Brain pericyte (primary cell): ENCODE data around the gene TCN2.
"Not testable (repeated sequence)": the region's sequence is repeated elsewhere in the genome, so short reads cannot be mapped to it uniquely, and the experiment has no call there.

Experiments used
- DNase-seq: peaks from one replicate; pipeline ENCODE4 v3.0.0-alpha.2; 2012; ENCODE audit warnings: low read depth, low spot score

TCN2 gene

GRCh38 chr22:30575859-30576258 is 31.1 kb upstream of the TCN2 start:
- DNase-seq = no peak

- DNase-seq = no peak
These were observed 28.5 kb upstream of the TCN2 start for GRCh38 chr22:30578481-30578880.

DNA sequence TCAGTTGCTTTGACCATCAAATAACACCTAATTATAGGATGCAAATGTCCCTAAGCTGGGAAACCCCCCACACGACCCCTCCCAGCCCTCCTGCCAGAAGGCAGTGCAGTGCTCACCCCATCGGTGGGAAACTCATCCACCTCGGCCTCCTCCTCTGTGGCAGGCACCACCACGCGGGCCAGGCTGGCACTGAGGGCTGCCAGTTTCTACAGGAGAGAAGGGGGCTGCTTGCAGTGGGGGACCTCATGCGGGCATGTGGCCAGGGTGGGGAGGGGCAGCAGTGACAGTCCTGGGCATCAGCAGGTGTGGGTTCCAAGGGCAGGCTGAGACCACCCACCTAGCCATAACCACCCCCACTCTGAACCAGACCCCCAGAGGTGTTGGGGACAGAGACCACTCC is 26.1 kb upstream of the TCN2 start:
- no peak for DNase-seq

GRCh38 chr22:30582051-30582450 is 24.9 kb upstream of the TCN2 start:
- no peak for DNase-seq

- DNase-seq = no peak
These were observed 24.0 kb upstream of the TCN2 start for GRCh38 chr22:30582788-30583545.

GRCh38 chr22:30584441-30584840 is 22.5 kb upstream of the TCN2 start:
- no peak for DNase-seq

DNA sequence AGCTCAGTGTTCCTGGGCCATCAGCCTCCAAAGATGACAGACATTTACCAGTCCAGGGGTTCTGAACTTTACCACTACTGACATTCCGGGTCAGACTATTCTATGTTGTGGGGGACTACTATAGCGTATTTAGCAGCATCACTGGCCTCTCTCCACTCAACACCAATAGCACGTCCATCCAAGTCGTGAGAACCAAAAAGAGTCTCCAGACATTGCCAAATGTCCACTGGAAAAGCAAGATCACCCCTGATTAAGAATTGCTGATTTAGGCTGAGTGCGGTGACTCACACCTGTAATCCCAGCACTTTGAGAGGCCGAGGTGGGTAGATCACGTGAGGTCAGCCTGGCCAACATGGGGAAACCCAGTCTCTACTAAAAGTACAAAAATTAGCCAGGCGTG is 20.6 kb upstream of the TCN2 start:
- DNase-seq = no peak

GRCh38 chr22:30591191-30591587 is 15.8 kb upstream of the TCN2 start:
- DNase-seq = no peak

DNA sequence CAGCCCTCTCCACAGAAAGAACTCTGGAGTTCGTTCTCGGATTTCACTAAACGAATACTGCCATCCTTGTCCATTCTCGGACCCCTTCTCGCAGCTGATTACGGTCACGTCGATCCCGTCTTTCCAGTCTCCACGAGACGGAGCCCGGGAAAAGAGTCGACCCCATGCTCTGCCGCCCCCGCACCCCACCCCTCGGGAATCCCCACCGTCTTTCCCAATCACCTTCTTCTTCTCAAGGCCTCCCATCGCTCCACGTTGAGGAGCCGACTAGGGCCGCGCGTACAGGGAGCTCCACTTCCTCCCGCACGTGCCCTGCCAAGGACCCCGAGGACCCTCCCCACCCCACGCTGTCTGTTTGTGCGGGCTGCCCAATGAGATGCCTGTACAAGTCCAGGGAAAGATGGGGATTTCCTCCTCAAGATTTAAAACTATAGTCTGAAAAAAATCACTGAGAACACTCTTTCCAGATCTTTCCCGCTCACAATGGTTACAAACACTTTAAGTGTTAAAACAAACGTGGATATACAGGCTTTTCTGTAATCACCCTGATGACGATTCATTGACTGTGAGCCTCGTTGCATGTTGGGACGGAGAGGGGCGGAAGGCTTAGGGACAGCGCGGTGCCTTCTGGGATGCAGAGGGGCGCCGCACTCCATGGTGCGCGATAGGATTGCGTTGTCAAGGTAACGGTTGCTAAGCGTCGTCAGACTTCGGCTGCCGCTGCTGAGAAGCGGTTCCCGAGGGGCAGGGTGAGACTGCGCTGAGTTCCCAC is 15.2 kb upstream of the TCN2 start, which contains the start of gene PES1:
Gene PES1, minus strand, starts transcription at position 323 of the 772 bp plus-strand sequence. Its CDS starts 77 bp downstream, at position 246.
- peak; percentile 98 for DNase-seq

DNA sequence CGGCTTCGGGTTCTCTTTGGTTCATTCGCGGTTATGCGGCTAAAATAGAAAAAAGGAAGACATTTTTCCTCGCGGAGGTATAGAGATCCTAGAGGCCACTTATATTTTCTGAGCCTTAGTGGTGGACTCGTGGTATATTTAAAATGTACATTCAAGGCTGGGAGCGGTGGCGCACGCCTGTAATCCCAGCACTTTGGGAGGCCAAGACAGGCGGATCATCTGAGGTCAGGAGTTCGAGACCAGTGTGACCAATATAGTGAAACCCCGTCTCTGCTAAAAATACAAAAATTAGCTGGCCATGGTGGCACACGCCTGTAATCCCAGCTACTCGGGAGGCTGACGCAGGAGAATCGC is 14.6 kb upstream of the TCN2 start:
- not testable (repeated sequence) for DNase-seq

- DNase-seq = no peak
These were observed 10.8 kb upstream of the TCN2 start for GRCh38 chr22:30596199-30596598.

- DNase-seq = no peak
These were observed 10.1 kb upstream of the TCN2 start for GRCh38 chr22:30596886-30597285.

GRCh38 chr22:30598986-30599385 is 8.0 kb upstream of the TCN2 start:
- no peak for DNase-seq

DNA sequence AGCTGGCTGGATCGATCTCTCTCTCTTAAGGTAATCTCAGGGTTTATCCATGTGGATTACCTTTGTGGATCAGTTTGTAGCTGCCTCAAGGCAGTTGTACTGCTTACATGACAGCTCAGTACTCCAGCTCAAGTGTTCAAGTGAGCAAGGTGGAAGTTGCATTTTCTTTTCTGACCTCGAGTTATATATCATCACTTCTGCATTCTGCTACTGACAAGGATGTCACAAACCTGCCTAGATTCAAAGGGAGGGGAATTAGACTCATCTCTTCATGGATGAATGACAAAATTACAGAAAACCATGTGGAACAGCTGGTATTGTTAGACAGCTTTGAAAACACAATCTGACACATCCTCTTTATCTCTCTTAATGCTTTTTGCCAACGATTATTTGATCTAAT is 6.1 kb upstream of the TCN2 start:
- no peak for DNase-seq

- DNase-seq = no peak
These were observed 5.5 kb upstream of the TCN2 start for GRCh38 chr22:30601464-30601863.

- no peak for DNase-seq
These were observed 4.9 kb upstream of the TCN2 start for GRCh38 chr22:30602049-30602448.

DNA sequence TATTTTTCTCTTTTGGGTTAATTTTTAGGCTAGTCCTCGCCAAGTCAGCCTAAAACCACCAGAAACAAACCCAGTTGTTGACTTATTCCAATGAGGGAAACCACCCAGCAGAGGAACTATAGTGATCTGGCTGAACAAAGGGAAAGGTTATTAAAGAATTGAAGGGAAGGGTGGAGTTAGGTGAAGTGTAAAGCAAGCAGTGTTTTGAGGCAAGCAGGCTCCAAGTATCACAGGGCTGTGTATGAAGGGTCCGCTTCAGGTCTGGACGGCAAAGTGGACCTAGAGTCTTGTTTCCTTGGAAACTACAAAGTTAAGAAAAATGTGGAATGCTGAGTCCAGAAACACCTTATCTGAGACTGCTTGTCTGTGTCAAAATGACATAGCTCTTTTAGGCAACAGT is 3.2 kb upstream of the TCN2 start:
- DNase-seq = no peak

DNA sequence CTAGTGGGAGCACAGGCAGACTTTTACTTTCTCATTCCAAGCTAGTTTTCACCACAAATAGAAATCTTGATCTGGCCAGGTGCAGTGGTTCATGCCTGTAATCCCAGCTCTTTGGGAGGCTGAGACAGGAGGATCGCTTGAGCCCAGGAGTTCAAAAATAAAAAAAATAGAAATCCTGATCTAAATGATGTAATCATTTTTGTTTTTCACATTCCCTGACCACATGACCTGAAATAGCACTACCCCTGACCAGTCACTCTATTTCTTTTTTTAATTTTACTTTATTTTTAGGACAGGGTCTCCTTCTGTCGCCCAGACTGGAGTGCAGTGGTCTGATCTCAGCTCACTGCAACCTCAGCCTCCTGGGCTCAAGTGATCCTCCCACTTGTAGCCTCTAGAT is 2.3 kb upstream of the TCN2 start:
- no peak for DNase-seq

GRCh38 chr22:30605449-30606110 is 1.4 kb upstream of the TCN2 start:
- DNase-seq = no peak

DNA sequence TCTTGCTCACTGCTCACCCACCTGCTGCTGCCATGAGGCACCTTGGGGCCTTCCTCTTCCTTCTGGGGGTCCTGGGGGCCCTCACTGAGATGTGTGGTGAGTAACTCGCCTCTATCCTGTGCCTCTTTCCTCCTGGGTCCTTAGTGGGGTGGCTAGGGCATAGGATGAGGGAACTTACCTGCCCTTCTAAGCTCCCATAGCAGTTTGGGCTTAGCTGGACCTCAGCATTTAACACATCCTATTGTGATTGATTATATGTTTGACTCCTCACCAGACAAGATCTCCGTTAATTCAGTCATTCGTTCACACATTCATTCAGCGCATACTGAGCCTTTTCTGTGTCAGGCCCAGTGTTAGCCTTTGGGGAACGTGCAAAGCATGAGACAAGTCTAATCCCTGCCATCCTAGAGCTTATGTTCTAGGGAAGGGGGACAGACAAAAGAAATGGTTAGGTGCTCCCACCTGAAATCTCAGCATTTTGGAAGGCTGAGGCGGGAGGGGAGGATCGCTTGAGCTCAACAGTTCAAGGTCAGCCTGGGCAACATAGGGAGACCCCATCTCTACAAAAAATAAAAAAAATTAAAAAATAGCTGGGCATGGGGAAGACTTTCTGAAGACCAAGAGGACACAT is 441 bp downstream of the TCN2 start:
- no peak for DNase-seq

- no peak for DNase-seq
These were observed 965 bp downstream of the TCN2 start for GRCh38 chr22:30607939-30608338.
